NT2/D1 (cell line): ENCODE results near the gene MGAT5.

Experiments
- DNase-seq: peaks from one replicate; pipeline ENCODE4 v3.0.0-alpha.2; 2011; ENCODE audit warnings: low read depth, low spot score
- H3K27me3 ChIP-seq: 2 replicates; pipeline ENCODE4 v1.6.0; 2011; ENCODE audit warnings: mild to moderate bottlenecking; ENCODE audit not compliant: insufficient read length, insufficient read depth
- H3K36me3 ChIP-seq: 2 replicates; pipeline ENCODE4 v1.6.1; 2011; ENCODE audit warnings: mild to moderate bottlenecking, low read length, mixed read lengths; ENCODE audit not compliant: insufficient read depth, insufficient read length
- H3K4me1 ChIP-seq: 2 replicates; pipeline ENCODE4 v1.5.1; 2011; ENCODE audit not compliant: insufficient read depth, insufficient read length
- H3K4me3 ChIP-seq: 2 replicates; pipeline ENCODE4 v1.5.1; 2011; ENCODE audit warnings: low read depth; ENCODE audit not compliant: insufficient read length
- H3K9ac ChIP-seq: 2 replicates; pipeline ENCODE4 v1.6.0; 2011; ENCODE audit warnings: low read depth; ENCODE audit not compliant: insufficient read length
- H3K9me3 ChIP-seq: 2 replicates; pipeline ENCODE4 v1.5.1; 2011; ENCODE audit warnings: mild to moderate bottlenecking, low read length; ENCODE audit not compliant: insufficient read depth
- SUZ12 ChIP-seq: IDR thresholded peaks from 2 replicates; pipeline ENCODE4 v1.6.1; 2011; ENCODE audit not compliant: insufficient read length, insufficient read depth; ENCODE audit errors: extremely low read depth
- YY1 ChIP-seq: IDR thresholded peaks from 2 replicates; pipeline ENCODE4 v1.6.1; 2011; ENCODE audit not compliant: insufficient read length, insufficient read depth
- ZNF274 ChIP-seq: IDR thresholded peaks from 2 replicates; pipeline ENCODE4 v1.6.1; 2011; ENCODE audit warnings: mild to moderate bottlenecking, low read depth, low read length

The MGAT5 gene

GRCh38 chr2:134224005-134224404 is 29.9 kb upstream of the MGAT5 start:
- H3K4me1 ChIP-seq, result peaks cover 8% of the 10 kb centered on the region
- H3K27me3 ChIP-seq, result peaks cover 8% of the 10 kb centered on the region
- DNase-seq, result no peak
- TF ChIP-seq YY1 (no peak), ZNF274 (no peak), SUZ12 (no peak)
- H3K9me3 ChIP-seq, result peaks cover 11% of the 10 kb centered on the region; the same call in 1 of the 2 replicates
- H3K36me3 ChIP-seq, result no peaks in the 10 kb centered on the region
- no peak overlapping the region for H3K9ac ChIP-seq
- no peak overlapping the region for H3K4me3 ChIP-seq

- no peak overlapping the region for H3K4me3 ChIP-seq
- H3K36me3 ChIP-seq, result no peaks in the 10 kb centered on the region
- H3K9me3 ChIP-seq, result peaks cover 18% of the 10 kb centered on the region; the same call in 1 of the 2 replicates
- TF ChIP-seq ZNF274 (no peak), YY1 (no peak), SUZ12 (no peak)
- no peak for DNase-seq
- H3K4me1 ChIP-seq, result peaks cover 2% of the 10 kb centered on the region
- H3K27me3 ChIP-seq, result peaks cover 8% of the 10 kb centered on the region
- no peak overlapping the region for H3K9ac ChIP-seq
These were observed 28.7 kb upstream of the MGAT5 start for GRCh38 chr2:134225173-134225572.

- no peaks in the 10 kb centered on the region for H3K36me3 ChIP-seq
- no peak for TF ChIP-seq YY1
- TF ChIP-seq SUZ12, result no peak
- no peak for TF ChIP-seq ZNF274
- no peak for DNase-seq
- H3K4me1 ChIP-seq, result no peaks in the 10 kb centered on the region
- H3K9me3 ChIP-seq, result peaks cover 19% of the 10 kb centered on the region; the same call in 1 of the 2 replicates
- peaks cover 8% of the 10 kb centered on the region for H3K27me3 ChIP-seq
- no peak overlapping the region for H3K9ac ChIP-seq
- H3K4me3 ChIP-seq, result no peak overlapping the region
These were observed 28.0 kb upstream of the MGAT5 start for GRCh38 chr2:134225841-134226240.

- no peaks in the 10 kb centered on the region for H3K4me1 ChIP-seq
- peaks cover 19% of the 10 kb centered on the region; the same call in 1 of the 2 replicates for H3K9me3 ChIP-seq
- H3K27me3 ChIP-seq, result peaks cover 8% of the 10 kb centered on the region
- DNase-seq, result no peak
- no peak overlapping the region for H3K4me3 ChIP-seq
- no peak for TF ChIP-seq SUZ12
- no peak for TF ChIP-seq ZNF274
- TF ChIP-seq YY1, result no peak
- H3K36me3 ChIP-seq, result no peaks in the 10 kb centered on the region
- H3K9ac ChIP-seq, result no peak overlapping the region
These were observed 27.3 kb upstream of the MGAT5 start for GRCh38 chr2:134226601-134227000.

GRCh38 chr2:134227666-134228065 is 26.2 kb upstream of the MGAT5 start:
- no peaks in the 10 kb centered on the region for H3K36me3 ChIP-seq
- peaks cover 19% of the 10 kb centered on the region; the same call in 1 of the 2 replicates for H3K9me3 ChIP-seq
- H3K27me3 ChIP-seq, result peaks cover 8% of the 10 kb centered on the region
- H3K4me3 ChIP-seq, result no peak overlapping the region
- H3K9ac ChIP-seq, result no peak overlapping the region
- TF ChIP-seq YY1 (no peak), ZNF274 (no peak), SUZ12 (no peak)
- DNase-seq, result no peak
- H3K4me1 ChIP-seq, result no peaks in the 10 kb centered on the region

- H3K27me3 ChIP-seq, result peaks cover 8% of the 10 kb centered on the region
- H3K4me1 ChIP-seq, result no peaks in the 10 kb centered on the region
- TF ChIP-seq SUZ12, result no peak
- TF ChIP-seq ZNF274, result no peak
- TF ChIP-seq YY1, result no peak
- H3K9me3 ChIP-seq, result peaks cover 19% of the 10 kb centered on the region; the same call in 1 of the 2 replicates
- H3K4me3 ChIP-seq, result no peak overlapping the region
- DNase-seq, result no peak
- no peaks in the 10 kb centered on the region for H3K36me3 ChIP-seq
- no peak overlapping the region for H3K9ac ChIP-seq
These were observed 25.4 kb upstream of the MGAT5 start for GRCh38 chr2:134228493-134228903.

GRCh38 chr2:134229540-134229939 is 24.3 kb upstream of the MGAT5 start:
- Histone ChIP-seq H3K9me3 (peaks cover 19% of the 10 kb centered on the region; the same call in 1 of the 2 replicates), H3K4me1 (no peaks in the 10 kb centered on the region), H3K36me3 (no peaks in the 10 kb centered on the region), H3K9ac (no peak overlapping the region), H3K4me3 (no peak overlapping the region), H3K27me3 (peaks cover under 1% of the 10 kb centered on the region)
- no peak for TF ChIP-seq YY1
- no peak for TF ChIP-seq SUZ12
- TF ChIP-seq ZNF274, result no peak
- no peak for DNase-seq

- no peaks in the 10 kb centered on the region for H3K36me3 ChIP-seq
- H3K27me3 ChIP-seq, result no peaks in the 10 kb centered on the region
- H3K9ac ChIP-seq, result no peak overlapping the region
- H3K4me1 ChIP-seq, result no peaks in the 10 kb centered on the region
- TF ChIP-seq YY1 (no peak), ZNF274 (no peak), SUZ12 (no peak)
- DNase-seq, result no peak
- H3K4me3 ChIP-seq, result no peak overlapping the region
- H3K9me3 ChIP-seq, result peaks cover 19% of the 10 kb centered on the region; the same call in 1 of the 2 replicates
These were observed 23.0 kb upstream of the MGAT5 start for GRCh38 chr2:134230885-134231284.
